GM18526 (cell line): ENCODE measurements around the gene FAM180A.

Experiments used
- POLR2A ChIP-seq: IDR thresholded peaks from 3 replicates; pipeline ENCODE4 v1.6.1; 2011; ENCODE audit not compliant: insufficient read length; ENCODE audit errors: extremely low read depth

The FAM180A gene

GRCh38 chr7:135733603-135734342 lies 14.8 kb downstream of the FAM180A start:
- no peak for TF ChIP-seq POLR2A

GRCh38 chr7:135731131-135731530 lies 17.5 kb downstream of the FAM180A start:
- no peak for TF ChIP-seq POLR2A

GRCh38 chr7:135729230-135729629 lies 19.4 kb downstream of the FAM180A start:
- TF ChIP-seq POLR2A: no peak

GRCh38 chr7:135728136-135728669 lies 20.4 kb downstream of the FAM180A start, which contains the start of gene SLC13A4:
Gene SLC13A4, minus strand, starts transcription at chr7:135728186. Its CDS starts 690 bp downstream, at chr7:135727496.
- no peak for TF ChIP-seq POLR2A

GRCh38 chr7:135726911-135727673 lies 21.5 kb downstream of the FAM180A start:
- no peak for TF ChIP-seq POLR2A

GRCh38 chr7:135726276-135726788 lies 22.3 kb downstream of the FAM180A start:
- no peak for TF ChIP-seq POLR2A

- TF ChIP-seq POLR2A: no peak
These were observed 25.2 kb downstream of the FAM180A start for GRCh38 chr7:135723411-135723810.

GRCh38 chr7:135721198-135721820 lies 27.3 kb downstream of the FAM180A start:
- TF ChIP-seq POLR2A: no peak

- no peak for TF ChIP-seq POLR2A
These were observed 28.9 kb downstream of the FAM180A start for GRCh38 chr7:135719688-135720087.

- no peak for TF ChIP-seq POLR2A
These were observed 29.7 kb downstream of the FAM180A start for GRCh38 chr7:135718794-135719437.

GRCh38 chr7:135718219-135718618 lies 30.4 kb downstream of the FAM180A start:
- no peak for TF ChIP-seq POLR2A

- TF ChIP-seq POLR2A: no peak
These were observed 30.9 kb downstream of the FAM180A start for GRCh38 chr7:135717693-135718092.

GRCh38 chr7:135716677-135717238 lies 31.9 kb downstream of the FAM180A start:
- TF ChIP-seq POLR2A: no peak

GRCh38 chr7:135715673-135716072 lies 32.9 kb downstream of the FAM180A start:
- TF ChIP-seq POLR2A: no peak
